Measurements from ENCODE around the gene SIN3B.
"Not testable (repeated sequence)": the region's sequence is repeated elsewhere in the genome, so short reads cannot be mapped to it uniquely, and the experiment has no call there.

The SIN3B gene

DNA sequence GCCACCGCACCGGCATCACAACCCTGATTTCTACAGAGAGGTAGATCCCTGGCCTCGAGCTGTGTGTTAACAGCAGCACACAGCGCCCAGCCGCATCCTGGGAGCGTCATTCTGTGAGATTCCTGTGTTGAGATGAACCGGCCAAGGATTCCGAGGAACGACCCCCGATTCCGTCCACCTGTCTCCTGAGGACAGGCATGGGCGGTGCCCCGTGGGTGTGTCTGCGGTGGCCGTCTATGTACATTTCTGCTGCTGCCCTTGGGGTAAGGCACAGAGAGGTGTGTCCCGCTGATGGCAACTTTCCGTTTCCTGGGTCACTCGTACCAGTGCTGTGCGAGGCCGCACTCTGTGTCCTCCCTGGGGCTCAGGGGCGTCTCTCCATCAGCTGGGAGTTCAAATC is 43.5 kb downstream of the SIN3B start:
- no peak for DNase-seq

DNA sequence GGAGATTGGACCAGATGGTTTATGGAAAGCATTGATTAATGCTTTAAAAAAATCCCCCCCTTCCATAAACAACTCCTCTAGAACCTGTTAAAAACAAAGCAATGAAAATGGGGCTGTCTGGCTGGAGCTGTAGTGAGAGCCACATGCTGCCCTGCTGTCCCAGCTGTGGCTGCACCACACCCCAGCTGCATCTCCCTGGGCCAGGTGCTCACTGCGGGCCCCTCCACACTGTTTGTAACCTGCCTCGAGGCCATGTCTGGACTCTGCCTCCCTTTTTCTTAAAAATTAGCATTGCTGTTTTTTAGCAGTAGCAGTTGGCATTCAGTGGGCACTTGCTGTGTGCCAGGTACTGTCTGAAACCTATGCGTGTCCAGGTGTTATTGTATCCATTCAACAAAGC is 44.4 kb downstream of the SIN3B start:
- DNase-seq = peak; percentile 81

GRCh38 chr19:16874250-16874977 is 45.2 kb downstream of the SIN3B start:
- DNase-seq = no peak

GRCh38 chr19:16874978-16875299 is 45.7 kb downstream of the SIN3B start:
- not testable (repeated sequence) for DNase-seq

DNA sequence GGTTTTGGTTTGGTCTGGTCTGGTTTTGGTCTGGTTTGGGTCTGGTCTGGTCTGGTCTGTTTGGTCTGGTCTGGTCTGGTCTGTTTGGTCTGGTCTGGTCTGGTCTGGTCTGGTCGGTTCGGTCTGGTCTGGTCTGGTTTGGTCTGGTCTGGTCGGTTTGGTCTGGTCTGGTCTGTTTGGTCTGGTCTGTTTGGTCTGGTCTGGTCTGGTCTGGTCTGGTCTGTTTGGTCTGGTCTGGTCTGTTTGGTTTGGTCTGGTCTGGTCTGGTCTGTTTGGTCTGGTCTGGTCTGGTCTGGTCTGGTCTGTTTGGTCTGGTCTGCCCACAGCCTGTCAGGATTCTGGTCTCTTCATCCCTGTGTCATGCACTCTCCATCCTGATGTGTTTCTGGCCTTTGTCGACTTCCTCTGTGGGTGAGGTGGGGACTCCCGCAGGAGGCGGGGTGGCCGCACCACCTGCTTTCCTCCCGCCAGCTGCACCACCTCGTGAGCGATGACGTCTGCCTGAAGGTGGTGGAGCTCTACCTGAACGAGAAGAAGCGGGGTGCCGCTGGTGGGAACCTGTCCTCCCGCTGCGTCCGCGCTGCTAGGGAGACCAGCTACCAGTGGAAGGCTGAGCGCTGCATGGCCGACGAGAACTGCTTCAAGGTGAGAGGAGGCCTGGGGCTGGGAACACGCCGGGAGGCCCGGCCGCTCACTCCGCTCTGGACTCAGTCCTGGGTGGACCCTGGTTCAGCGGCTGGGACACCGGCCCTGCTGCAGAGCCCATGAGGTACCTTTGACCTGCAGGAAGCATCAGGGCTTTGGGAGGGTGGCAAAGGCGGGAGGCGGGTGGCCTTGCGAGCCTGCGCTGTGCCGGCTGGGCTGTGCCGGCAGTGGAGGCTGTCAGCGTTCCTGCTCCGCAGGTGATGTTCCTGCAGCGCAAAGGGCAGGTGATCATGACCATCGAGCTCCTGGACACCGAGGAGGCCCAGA is 46.7 kb downstream of the SIN3B start:
- DNase-seq = no peak

- DNase-seq = no peak
Observed at GRCh38 chr19:16876904-16877361, 47.7 kb downstream of the SIN3B start.

DNA sequence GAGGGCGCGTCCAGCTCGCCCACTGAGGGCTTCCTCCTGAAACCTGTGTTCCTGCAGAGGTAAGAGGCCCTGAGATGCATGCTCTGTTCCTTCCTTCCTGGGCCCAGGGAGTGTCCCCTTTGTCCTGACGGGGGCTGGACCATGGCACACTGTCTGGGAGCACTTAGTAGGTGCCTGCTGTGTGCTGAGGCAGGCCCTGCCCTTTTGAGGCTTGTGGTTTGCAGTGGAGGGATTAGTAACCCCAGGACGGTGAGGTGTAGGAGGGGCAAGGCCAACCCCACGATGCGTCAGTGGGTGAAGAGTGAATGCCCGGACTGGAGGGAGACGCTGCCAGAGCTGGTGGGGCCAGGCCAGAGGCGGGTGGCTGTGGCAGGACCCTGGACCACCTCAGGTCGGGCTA is 48.4 kb downstream of the SIN3B start:
- no peak for DNase-seq

GRCh38 chr19:16878181-16878965 is 49.2 kb downstream of the SIN3B start:
- no peak for DNase-seq

- DNase-seq = no peak
Observed at GRCh38 chr19:16880884-16881554, 51.8 kb downstream of the SIN3B start.

DNA sequence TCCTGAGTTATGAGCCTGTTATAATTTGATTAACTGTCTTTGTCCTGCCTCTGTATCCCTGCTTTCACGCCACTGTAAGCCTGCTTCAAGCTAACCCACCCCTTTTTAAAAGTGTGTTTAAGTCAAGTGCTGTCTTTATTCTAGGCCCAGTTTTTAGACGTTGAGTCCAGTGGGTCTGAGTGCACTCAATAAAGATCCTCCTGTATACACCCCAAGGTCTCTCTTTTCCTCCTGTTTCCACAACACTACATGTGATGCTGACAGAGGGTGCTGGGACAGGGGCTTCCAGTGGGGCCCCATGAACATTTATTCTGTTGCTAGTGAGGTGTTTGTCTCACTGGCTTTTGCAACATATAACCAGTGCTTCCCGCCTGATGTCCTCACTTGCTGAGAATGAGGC is 52.9 kb downstream of the SIN3B start:
- no peak for DNase-seq

DNA sequence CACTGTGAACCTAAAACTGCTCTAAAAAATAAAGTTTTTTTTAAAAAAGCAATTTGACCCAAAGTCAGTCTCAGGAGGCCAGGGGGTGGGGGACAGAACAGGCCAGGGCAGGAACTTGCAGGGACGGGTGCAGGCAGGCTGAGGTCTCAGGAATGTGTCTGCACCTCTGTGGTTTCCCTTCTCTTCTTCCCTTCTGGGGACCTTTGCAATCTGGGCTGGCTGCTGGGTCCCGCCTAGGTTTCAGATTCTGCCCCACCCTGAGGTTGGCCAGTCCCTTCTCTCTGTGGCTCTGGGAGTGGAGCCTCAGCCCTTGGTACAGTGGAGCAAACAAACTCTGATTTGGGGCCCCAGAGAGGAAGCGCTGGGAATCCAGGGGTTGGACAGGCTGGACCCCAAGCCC is 54.3 kb downstream of the SIN3B start:
- DNase-seq = no peak

DNA sequence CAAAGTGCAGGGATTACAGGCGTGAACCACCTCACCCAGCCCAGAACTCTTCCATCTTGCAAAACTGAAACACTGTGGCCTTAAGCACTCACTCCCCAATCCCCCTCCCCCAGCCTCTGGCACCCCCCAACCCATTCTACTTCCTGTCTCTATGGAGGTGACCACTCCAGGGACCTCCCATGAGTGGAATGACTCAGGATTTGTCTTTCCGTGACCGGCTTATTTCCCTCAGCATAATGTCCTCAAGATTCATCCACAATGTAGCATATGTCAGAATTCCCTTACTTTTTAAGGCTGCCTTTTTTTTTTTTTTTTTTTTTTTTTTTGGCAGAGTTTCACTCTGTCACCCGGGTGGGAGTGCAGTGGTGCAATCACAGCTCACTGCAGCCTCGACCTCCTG is 56.0 kb downstream of the SIN3B start:
- no peak for DNase-seq

DNA sequence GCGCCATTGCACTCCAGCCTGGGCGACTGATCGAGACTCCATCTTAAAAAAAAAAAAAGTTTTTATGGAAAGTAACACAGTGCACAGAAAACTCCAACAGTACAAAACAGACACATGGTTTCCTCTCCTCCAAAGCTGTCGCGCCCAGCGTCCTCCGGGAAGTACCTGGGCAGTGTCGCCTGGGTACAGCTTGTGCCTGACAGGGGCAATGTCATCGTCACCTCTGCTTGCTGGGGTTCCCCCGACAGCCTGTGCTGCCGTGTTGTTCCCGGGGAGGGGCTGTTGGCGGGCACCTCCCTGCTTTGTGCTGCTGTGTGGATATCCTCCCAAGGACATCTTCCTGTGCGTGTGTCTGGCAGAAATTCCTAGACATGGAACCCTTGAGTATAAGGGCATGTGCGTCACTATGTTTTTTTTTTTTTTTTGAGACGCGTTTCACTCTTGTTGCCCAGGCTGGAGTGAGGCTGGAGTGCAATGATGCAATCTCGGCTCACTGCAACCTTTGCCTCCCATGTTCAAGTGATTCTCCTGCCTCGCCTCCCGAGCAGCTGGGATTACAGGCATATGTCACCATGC is 57.2 kb downstream of the SIN3B start:
- no peak for DNase-seq

DNA sequence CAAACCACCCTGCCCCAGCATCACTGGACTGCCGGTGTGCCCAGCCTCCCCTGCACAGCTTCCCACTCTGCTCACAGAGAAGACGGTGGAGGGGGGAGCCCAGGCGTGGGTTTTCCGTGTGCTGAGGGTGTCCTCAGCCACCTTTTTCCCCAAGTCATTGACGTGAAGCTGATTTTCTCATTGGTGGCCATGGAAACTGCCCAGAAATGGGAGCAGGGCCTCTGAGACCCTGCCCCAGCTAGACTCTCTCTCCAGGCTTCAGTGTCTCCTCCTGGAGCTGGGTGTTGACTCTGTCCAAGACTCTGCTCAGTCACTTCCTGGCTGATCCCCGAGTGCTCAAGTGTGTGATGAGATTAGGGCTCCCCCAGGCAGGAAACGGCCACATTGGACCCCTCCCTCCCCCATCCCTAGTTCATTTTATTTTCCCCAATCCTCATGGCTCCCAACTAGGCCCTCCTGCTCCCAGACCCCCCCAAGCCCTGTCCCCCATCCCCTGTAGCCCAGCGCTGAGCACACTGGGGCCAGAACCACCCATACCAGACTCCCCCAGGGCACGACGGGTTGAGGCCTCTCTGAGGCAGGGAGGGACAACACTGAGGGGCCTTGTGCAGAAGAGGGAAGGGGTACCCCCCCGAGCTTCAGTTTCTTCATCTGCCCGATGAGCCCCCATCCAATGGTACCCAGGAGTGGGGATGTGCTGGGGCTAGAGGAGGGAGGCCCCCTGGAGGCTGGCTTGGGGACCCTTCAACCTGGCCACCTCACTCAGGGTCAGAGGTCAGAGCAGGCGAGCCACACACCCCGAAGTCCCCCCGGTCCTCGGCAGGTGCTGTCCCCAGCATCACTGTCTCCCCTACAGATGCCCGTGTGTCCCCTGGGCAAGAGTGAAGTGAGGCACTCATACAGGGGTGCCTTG is 58.4 kb downstream of the SIN3B start:
- DNase-seq = no peak

GRCh38 chr19:16888629-16889365 is 59.6 kb downstream of the SIN3B start, which contains the start of gene F2RL3:
TSS of gene F2RL3 (plus strand) at chr19:16888999. CDS start at chr19:16889190, 191 bp downstream.
- DNase-seq = no peak

- peak; percentile 68 for DNase-seq
Observed at GRCh38 chr19:16889366-16889882, 60.2 kb downstream of the SIN3B start.

DNA sequence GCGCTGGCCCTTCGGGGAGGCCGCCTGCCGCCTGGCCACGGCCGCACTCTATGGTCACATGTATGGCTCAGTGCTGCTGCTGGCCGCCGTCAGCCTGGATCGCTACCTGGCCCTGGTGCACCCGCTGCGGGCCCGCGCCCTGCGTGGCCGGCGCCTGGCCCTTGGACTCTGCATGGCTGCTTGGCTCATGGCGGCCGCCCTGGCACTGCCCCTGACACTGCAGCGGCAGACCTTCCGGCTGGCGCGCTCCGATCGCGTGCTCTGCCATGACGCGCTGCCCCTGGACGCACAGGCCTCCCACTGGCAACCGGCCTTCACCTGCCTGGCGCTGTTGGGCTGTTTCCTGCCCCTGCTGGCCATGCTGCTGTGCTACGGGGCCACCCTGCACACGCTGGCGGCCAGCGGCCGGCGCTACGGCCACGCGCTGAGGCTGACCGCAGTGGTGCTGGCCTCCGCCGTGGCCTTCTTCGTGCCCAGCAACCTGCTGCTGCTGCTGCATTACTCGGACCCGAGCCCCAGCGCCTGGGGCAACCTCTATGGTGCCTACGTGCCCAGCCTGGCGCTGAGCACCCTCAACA is 60.8 kb downstream of the SIN3B start:
- DNase-seq = peak; percentile 52

DNA sequence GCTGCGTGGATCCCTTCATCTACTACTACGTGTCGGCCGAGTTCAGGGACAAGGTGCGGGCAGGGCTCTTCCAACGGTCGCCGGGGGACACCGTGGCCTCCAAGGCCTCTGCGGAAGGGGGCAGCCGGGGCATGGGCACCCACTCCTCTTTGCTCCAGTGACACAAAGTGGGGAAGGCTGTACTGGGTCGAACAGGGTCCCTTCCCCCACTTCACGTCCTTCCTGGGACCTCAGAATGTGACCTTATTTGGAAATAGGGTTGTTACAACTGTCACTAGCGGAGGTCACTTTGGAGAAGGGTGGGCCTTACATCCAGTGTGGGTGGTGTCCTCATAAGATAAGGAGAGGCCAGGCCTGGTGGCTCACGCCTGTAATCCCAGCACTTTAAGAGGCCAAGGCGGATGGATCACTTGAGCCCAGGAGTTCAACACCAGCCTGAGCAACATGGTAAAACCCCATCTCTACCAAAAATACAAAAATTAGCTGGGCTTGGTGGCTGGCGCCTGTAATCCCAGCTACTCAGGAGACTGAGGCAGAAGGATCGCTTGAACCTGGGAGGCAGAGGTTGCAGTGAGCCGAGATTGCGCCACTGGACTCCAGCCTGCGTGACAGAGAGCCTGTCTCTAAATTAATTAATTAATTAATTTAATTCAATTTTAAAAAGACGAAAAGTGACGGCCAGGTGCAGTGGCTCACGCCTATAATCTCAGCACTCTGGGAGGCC is 61.4 kb downstream of the SIN3B start:
- DNase-seq = no peak
